Body of pancreas (tissue), 4 donors: ENCODE results near the gene DAAM1.

Experiments
- POLR2A ChIP-seq, 3 donors: fragments of 450-650 bp; IDR thresholded peaks; one replicate each; pipeline ENCODE4 v1.6.1; 2016; ENCODE audit warnings: antibody characterized with exemption in 3 of 3, mild to moderate bottlenecking in 2 of 3
- TF ChIP-seq, protein P1 (sequence below), 7 experiments: fragments of 450-650 bp in 4 of 7; fragments of 200-600 bp in 3 of 7; sonication (generic) in 3 of 7; IDR thresholded peaks; one replicate each; pipeline ENCODE4 v1.5.1; 2016 to 2019; ENCODE audit warnings: antibody characterized with exemption in 7 of 7

DNA sequence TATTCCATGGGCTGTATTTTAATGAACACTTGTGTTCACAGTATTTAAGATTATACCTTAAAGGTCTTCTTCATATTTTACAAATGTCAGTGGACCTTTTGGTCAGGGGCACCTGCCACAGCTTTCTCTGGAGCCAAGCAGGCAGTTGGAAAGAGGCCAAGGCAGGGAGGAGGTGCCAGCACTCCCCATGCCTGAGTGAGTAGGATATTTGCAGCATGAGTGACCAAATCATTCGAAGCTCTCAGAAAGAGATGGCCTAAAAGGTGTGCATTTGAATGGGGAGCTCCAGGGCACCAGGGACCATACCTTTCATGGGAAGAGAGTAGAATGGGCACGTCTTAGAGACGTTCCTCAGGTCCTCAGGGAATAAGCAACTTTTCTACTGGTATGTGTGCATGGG lies 155.1 kb downstream of the DAAM1 start:
- TF ChIP-seq, protein P1, sequence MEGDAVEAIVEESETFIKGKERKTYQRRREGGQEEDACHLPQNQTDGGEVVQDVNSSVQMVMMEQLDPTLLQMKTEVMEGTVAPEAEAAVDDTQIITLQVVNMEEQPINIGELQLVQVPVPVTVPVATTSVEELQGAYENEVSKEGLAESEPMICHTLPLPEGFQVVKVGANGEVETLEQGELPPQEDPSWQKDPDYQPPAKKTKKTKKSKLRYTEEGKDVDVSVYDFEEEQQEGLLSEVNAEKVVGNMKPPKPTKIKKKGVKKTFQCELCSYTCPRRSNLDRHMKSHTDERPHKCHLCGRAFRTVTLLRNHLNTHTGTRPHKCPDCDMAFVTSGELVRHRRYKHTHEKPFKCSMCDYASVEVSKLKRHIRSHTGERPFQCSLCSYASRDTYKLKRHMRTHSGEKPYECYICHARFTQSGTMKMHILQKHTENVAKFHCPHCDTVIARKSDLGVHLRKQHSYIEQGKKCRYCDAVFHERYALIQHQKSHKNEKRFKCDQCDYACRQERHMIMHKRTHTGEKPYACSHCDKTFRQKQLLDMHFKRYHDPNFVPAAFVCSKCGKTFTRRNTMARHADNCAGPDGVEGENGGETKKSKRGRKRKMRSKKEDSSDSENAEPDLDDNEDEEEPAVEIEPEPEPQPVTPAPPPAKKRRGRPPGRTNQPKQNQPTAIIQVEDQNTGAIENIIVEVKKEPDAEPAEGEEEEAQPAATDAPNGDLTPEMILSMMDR (IDR thresholded peaks at IDR 0.05), result no peak
- TF ChIP-seq POLR2A (IDR thresholded peaks at IDR 0.05), result no peak
